ENCODE data around the gene VPS36. TPM values are rescaled to one million over a fixed set of nuclear protein-coding genes. Genes with fewer than 3 reads are reported as not detected.

Gene VPS36
- total and polyA plus RNA-seq, 9 of the 15 experiments (the other 6 are each of a cell fraction or from before 2014, with no cell fraction given) = 8.4 to 30.6 (median 23.7) TPM

DNA sequence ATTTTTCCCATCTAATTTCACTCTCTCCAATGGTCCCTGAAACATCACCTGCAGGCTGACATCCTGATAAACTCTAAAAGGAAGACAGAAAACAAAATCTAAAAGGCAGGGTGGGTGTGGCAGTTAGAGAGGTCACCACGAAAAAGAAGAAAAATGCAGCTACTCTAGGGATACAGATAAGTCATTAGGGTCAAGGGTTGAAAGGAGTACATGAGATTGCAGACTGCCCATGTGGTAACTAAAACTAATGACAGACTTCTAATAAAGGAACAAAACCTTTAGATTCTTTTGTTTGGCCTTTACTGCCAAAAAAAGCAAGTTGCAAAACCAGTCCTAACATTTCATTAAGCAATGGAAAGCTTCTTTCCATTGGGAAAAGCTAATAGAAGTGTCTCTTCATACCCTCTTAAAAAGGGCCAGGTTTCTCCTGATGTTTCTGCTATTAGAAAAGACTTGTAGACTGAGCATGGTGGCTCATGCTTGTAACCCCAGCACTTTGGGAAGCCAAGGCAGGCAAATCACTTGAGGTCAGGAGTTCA is 75.5 kb downstream of the VPS36 start:
- H3K27ac ChIP-seq (ENCODE audit: extremely low read depth, low read depth, low read length) = no peak overlapping the region
- no peak for ATAC-seq
- H3K4me3 ChIP-seq = no peak overlapping the region
- no peak overlapping the region for H2AFZ ChIP-seq (ENCODE audit: low read depth, low read length)
- no peaks in the 10 kb centered on the region for H3K79me2 ChIP-seq (ENCODE audit: control insufficient read depth, insufficient read depth, low read length)
- no peak for DNase-seq (ENCODE audit: extremely low read depth in 1 of 4, low spot score in 3 of 4)
- BruUV-seq (replicated peaks) = no TSS peak
- no peaks in the 10 kb centered on the region for H3K9me1 ChIP-seq (ENCODE audit: control insufficient read depth, insufficient read depth, low read length)
- POLR2A ChIA-PET = interaction anchor here (0.8 kb wide), 1 partner anchor 36 kb away, joined by 3 read pairs; no protein-coding TSS in a partner anchor
- 0% methylated on average over 1 of the region's 1 CpG for WGBS (ENCODE audit: insufficient coverage, low coverage, missing lambda C conversion rate)
- peaks cover 0 to 4% of the 10 kb centered on the region in 2 experiments; a peak in 1 of 5 replicates for H3K4me1 ChIP-seq (replicated peaks in 1 of 2; ENCODE audit: control insufficient read depth in 2 of 2, insufficient read depth in 2 of 2, low read length in 2 of 2)
- H3K4me2 ChIP-seq (ENCODE audit: insufficient read depth, low read length) = no peak overlapping the region
- H3K27me3 ChIP-seq (ENCODE audit: control insufficient read depth in 2 of 2, insufficient read depth in 2 of 2, low read length in 2 of 2) = peaks cover under 1 to 12% of the 10 kb centered on the region in 2 experiments; a peak in 3 of 5 replicates
- no peak overlapping the region for H3K9ac ChIP-seq (ENCODE audit: insufficient read depth in 1 of 2, low read depth in 2 of 2, low read length in 2 of 2)
- H3K36me3 ChIP-seq (ENCODE audit: control insufficient read depth, insufficient read depth, low read length) = no peaks in the 10 kb centered on the region
- H3K9me3 ChIP-seq (replicated peaks; ENCODE audit: control insufficient read depth, insufficient read depth, low read depth, low read length) = no peaks in the 10 kb centered on the region
- no peak for TF ChIP-seq KDM4B (IDR thresholded peaks at IDR 0.05; ENCODE audit: borderline replicate concordance in 2 of 2, low read depth in 1 of 2)
- TF ChIP-seq, protein P1, sequence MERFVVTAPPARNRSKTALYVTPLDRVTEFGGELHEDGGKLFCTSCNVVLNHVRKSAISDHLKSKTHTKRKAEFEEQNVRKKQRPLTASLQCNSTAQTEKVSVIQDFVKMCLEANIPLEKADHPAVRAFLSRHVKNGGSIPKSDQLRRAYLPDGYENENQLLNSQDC (CRISPR knock-in tag; IDR thresholded peaks at IDR 0.05) = no peak
- TF ChIP-seq, protein P2, sequence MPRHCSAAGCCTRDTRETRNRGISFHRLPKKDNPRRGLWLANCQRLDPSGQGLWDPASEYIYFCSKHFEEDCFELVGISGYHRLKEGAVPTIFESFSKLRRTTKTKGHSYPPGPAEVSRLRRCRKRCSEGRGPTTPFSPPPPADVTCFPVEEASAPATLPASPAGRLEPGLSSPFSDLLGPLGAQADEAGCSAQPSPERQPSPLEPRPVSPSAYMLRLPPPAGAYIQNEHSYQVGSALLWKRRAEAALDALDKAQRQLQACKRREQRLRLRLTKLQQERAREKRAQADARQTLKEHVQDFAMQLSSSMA (CRISPR knock-in tag; IDR thresholded peaks at IDR 0.05) = no peak
- no peak for TF ChIP-seq SNRNP70 (optimal IDR thresholded peaks at IDR 0.05; ENCODE audit: low read depth, low read length)
- no peak for TF ChIP-seq CBX8 (IDR thresholded peaks at IDR 0.05; ENCODE audit: borderline replicate concordance, extremely low read depth, low read depth, low read length, poor library complexity, severe bottlenecking)
- no peak for TF ChIP-seq NFIX (CRISPR knock-in tag; IDR thresholded peaks at IDR 0.05; ENCODE audit: low read depth)
- TF ChIP-seq ZNF140 (CRISPR knock-in tag; IDR thresholded peaks at IDR 0.05) = no peak
- in situ Hi-C loops (cut with MboI) (no loop called here), intact Hi-C loops (cut with micrococcal nuclease) (no loop called here)
- no peaks in the 10 kb centered on the region for H4K20me1 ChIP-seq (replicated peaks; ENCODE audit: control insufficient read depth, insufficient read depth, low read length)
- CTCF ChIA-PET (ENCODE audit: low intra/inter-chr PET ratio) = no interaction called here
- no peak for FAIRE-seq
